22Rv1 (cell line): ENCODE results near the gene LINC01488.

ENCODE experiments used
- CTCF ChIP-seq: fragments of 450-650 bp; IDR thresholded peaks from 2 replicates; pipeline ENCODE4 v1.5.1; 2017; ENCODE audit warnings: mild to moderate bottlenecking
- ZFX ChIP-seq: fragments of 450-650 bp; IDR thresholded peaks from 2 replicates; pipeline ENCODE4 v1.6.1; 2017; ENCODE audit warnings: antibody characterized with exemption, borderline replicate concordance

- TF ChIP-seq CTCF (no peak), ZFX (no peak)
These were observed 4.4 kb upstream of the LINC01488 start for GRCh38 chr11:69477086-69477485.
